Calu3 (cell line): ENCODE results near the gene DAB2. TPM values are rescaled to one million over a fixed set of nuclear protein-coding genes. Genes with fewer than 3 reads are reported as not detected.

ENCODE experiments used
- BruUV-seq: library from RNA; stranded (reverse); fragments of 400-500 nt; replicated peaks from 2 replicates; lab custom pipeline; 2021; lab: Mats Ljungman, UMichigan
- CTCF ChIA-PET: fragments of 300-600 bp; sonication (Branson Sonifier 250); formaldehyde crosslinking; loops from one replicate; lab custom pipeline; 2022; ENCODE audit warnings: antibody characterized with exemption; lab: Charles Lee
- DNase-seq: peaks from one replicate; pipeline ENCODE4 v3.0.0; 2022
- H3K27ac Mint-ChIP-seq: one replicate; pipeline ENCODE4 v1.8.0; 2022; ENCODE audit warnings: mixed read lengths; ENCODE audit not compliant: unreplicated experiment
- H3K27me3 Mint-ChIP-seq: one replicate; pipeline ENCODE4 v1.8.0; 2022; ENCODE audit warnings: mixed read lengths; ENCODE audit not compliant: unreplicated experiment
- H3K36me3 Mint-ChIP-seq: one replicate; pipeline ENCODE4 v1.8.0; 2022; ENCODE audit warnings: mild to moderate bottlenecking, moderate library complexity, mixed read lengths; ENCODE audit not compliant: insufficient read depth, unreplicated experiment
- H3K4me1 Mint-ChIP-seq: one replicate; pipeline ENCODE4 v1.8.0; 2022; ENCODE audit warnings: mild to moderate bottlenecking, low read depth, mixed read lengths; ENCODE audit not compliant: unreplicated experiment
- H3K4me3 Mint-ChIP-seq: one replicate; pipeline ENCODE4 v1.8.0; 2022; ENCODE audit warnings: mild to moderate bottlenecking, low read depth, moderate library complexity, mixed read lengths; ENCODE audit not compliant: unreplicated experiment
- H3K9me3 Mint-ChIP-seq: one replicate; pipeline ENCODE4 v1.8.0; 2022; ENCODE audit warnings: low read depth, mixed read lengths; ENCODE audit not compliant: unreplicated experiment
- intact Hi-C: fragments of 100-400 bp; cut with micrococcal nuclease; formaldehyde crosslinking; loops from one replicate; pipeline ENCODE4 v1.10.0; 2022; ENCODE audit not compliant: unreplicated experiment
- total RNA-seq: library from RNA; stranded (reverse); gene quantifications from 2 replicates; pipeline ENCODE4 v1.2.3, GENCODE V29; 2022
- TF ChIP-seq, protein P1 (sequence below): fragments of 200-600 bp; IDR thresholded peaks from one replicate; pipeline ENCODE4 v1.8.0; 2022; ENCODE audit warnings: antibody characterized with exemption; ENCODE audit not compliant: unreplicated experiment

DAB2 gene
- total RNA-seq, 1 experiment from 2014 or later = 12.4 TPM

DNA sequence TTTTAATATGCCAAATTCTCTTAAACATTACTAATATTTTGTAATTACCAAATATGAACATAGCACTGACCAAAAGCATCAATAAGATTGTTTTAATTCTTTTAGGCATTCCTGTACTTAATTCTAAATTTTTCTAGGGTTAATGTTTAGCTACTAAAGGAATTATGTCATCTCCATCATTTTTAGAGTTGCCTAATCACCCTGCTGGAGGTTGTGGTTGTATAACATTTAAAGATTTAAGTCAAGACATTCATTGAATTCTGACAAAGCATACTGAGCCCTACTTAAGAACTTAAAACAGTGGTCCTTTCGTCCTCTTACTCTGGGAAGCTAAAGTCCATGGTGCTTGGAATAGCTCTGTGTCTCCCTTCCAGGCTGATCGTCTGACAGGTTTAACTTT is 28.1 kb upstream of the DAB2 start:
- intact Hi-C loops = no loop called here
- Mint-ChIP-seq H3K27me3 (no peaks in the 10 kb centered on the region), H3K4me3 (no peak overlapping the region), H3K36me3 (no peaks in the 10 kb centered on the region), H3K9me3 (no peaks in the 10 kb centered on the region), H3K4me1 (peaks cover 20% of the 10 kb centered on the region), H3K27ac (no peak overlapping the region)
- no TSS peak for BruUV-seq
- CTCF ChIA-PET = interaction anchor here (1.0 to 1.2 kb wide), 2 partner anchors 23 to 77 kb away, joined by 3 read pairs; no protein-coding TSS in a partner anchor
- TF ChIP-seq, protein P1, sequence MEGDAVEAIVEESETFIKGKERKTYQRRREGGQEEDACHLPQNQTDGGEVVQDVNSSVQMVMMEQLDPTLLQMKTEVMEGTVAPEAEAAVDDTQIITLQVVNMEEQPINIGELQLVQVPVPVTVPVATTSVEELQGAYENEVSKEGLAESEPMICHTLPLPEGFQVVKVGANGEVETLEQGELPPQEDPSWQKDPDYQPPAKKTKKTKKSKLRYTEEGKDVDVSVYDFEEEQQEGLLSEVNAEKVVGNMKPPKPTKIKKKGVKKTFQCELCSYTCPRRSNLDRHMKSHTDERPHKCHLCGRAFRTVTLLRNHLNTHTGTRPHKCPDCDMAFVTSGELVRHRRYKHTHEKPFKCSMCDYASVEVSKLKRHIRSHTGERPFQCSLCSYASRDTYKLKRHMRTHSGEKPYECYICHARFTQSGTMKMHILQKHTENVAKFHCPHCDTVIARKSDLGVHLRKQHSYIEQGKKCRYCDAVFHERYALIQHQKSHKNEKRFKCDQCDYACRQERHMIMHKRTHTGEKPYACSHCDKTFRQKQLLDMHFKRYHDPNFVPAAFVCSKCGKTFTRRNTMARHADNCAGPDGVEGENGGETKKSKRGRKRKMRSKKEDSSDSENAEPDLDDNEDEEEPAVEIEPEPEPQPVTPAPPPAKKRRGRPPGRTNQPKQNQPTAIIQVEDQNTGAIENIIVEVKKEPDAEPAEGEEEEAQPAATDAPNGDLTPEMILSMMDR = no peak
- no peak for DNase-seq

DNA sequence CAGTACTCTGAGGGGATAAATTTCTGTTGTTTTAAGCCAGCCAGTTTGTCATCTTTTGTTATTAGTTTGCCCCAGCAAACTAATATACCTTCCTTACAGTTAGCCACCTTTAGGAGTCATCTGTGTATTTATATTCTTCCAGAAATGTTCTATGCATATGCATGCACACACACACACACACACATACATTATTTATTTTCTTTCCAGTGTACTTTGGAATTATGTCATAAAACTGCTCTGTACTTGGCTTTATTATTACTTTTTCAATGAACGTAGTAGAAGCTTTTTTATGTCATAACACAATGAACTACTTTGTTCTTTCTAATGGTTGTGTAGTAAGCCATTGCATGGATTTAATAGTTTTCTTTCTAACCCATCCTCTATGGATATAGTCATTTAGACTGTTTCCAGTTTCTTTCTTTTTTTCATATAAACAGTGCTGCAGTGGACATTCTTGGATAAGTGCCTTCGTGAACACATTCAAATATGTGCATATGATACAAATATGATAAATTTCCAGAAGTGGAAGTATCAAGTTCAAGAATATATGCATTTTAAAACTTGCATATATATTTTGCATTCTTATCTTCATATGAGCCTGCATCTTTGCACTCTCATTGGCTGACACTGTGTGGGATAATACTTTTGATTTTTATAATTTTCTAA is 26.6 kb upstream of the DAB2 start:
- Mint-ChIP-seq H3K9me3 (no peaks in the 10 kb centered on the region), H3K36me3 (no peaks in the 10 kb centered on the region), H3K27ac (no peak overlapping the region), H3K27me3 (no peaks in the 10 kb centered on the region), H3K4me1 (peaks cover 34% of the 10 kb centered on the region), H3K4me3 (no peak overlapping the region)
- DNase-seq = no peak
- BruUV-seq = no TSS peak
- CTCF ChIA-PET = no interaction called here
- intact Hi-C loops = no loop called here
- TF ChIP-seq, protein P1 = no peak

DNA sequence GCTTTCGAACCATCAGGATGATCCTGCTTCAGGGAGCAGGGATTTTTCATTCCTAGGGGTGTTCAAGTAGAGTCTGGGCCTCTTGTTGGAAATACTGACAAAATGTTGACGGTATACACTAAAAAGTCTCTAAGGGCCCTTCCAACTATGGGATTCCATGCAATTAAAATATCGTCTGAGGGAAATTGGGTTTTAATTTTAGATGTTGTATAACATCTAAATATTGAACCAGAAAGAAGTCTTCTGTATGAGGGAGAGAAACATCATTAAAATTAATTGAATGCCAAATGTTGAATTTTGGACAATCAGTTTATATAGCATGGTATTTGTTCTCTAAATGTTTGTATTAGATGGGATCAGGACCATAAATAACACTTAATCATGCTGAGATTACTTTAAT is 25.7 kb upstream of the DAB2 start:
- Mint-ChIP-seq H3K4me3 (no peak overlapping the region), H3K27me3 (no peaks in the 10 kb centered on the region), H3K9me3 (no peaks in the 10 kb centered on the region), H3K27ac (no peak overlapping the region), H3K4me1 (peaks cover 43% of the 10 kb centered on the region), H3K36me3 (no peaks in the 10 kb centered on the region)
- no TSS peak for BruUV-seq
- CTCF ChIA-PET = interaction anchor here (0.7 kb wide), 1 partner anchor 26 kb away, joined by 3 read pairs; the partner anchor contains the start of gene DAB2
- DNase-seq = no peak
- intact Hi-C loops = no loop called here
- TF ChIP-seq, protein P1 = no peak

DNA sequence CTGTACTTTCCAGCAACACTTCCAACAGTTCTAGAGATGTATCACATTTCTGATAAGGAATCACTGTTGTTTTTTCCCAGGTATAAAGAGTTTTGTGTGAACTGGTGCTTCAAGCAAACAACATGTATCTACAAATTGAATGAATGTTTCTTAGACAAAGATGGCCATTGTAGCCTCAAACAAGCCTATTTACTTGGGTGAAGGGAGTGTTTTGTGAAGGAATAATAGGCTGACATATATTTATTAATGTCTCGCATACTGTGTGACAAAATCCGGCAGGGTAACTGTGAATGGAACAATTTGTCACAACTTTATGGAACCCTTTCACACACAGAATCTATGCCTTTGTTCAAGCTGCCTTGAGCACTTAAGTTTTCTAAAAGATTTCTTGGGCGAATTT is 24.8 kb upstream of the DAB2 start:
- Mint-ChIP-seq H3K4me1 (peaks cover 48% of the 10 kb centered on the region), H3K27ac (no peak overlapping the region), H3K36me3 (no peaks in the 10 kb centered on the region), H3K4me3 (no peak overlapping the region), H3K9me3 (no peaks in the 10 kb centered on the region), H3K27me3 (no peaks in the 10 kb centered on the region)
- CTCF ChIA-PET = no interaction called here
- BruUV-seq = no TSS peak
- TF ChIP-seq, protein P1 = no peak
- no peak for DNase-seq
- intact Hi-C loops = no loop called here
